Activated T-helper 1 cell treated with anti-CD3 and anti-CD28 coated beads, Interleukin-2, amount 50 U/mL, for 16 hours (primary cell): ENCODE data around the gene BHLHA15.

Experiments used
- DNase-seq, 2 donors: peaks; one replicate each; pipeline ENCODE4 v3.0.0-alpha.2; 2020; ENCODE audit warnings: low read depth in 1 of 2, low spot score in 1 of 2

BHLHA15 gene

GRCh38 chr7:98186452-98187137, 24.6 kb upstream of the BHLHA15 start:
- no peak for DNase-seq

- DNase-seq: no peak
These were observed 24.1 kb upstream of the BHLHA15 start for GRCh38 chr7:98187138-98187502.

GRCh38 chr7:98189559-98189958, 21.7 kb upstream of the BHLHA15 start:
- no peak for DNase-seq

DNA sequence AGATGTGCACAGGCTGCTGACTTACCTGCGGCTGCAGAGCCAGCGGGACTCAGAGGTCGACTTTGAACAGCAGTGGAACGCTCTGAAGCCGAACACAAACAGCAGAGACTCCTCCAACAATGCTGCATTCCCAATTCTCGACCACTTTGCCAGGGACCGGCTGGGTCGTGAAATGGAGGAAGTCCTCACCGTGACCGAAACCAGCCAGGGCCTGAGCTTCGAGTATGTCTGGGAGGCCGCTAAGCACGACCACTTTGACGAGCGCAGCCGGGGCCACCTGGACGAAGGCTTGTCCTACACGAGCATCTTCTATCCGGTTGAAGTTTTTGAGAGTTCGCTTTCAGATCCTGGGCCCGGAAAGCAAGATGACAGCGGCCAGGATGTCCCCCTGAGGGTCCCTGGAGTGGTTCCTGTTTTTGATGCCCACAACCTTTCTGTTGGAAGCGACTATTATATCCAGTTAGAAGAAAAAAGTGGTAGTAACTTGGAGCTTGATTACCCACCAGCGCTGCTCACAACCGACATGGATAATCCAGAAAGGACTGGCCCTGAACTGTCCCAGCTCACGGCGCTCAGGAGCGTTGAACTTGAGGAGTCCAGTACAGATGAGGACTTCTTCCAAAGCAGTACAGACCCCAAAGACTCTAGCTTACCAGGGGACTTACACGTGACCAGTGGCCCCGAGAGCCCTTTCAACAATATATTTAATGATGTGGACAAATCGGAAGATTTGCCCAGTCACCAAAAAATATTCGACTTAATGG, 19.4 kb upstream of the BHLHA15 start:
- no peak for DNase-seq

DNA sequence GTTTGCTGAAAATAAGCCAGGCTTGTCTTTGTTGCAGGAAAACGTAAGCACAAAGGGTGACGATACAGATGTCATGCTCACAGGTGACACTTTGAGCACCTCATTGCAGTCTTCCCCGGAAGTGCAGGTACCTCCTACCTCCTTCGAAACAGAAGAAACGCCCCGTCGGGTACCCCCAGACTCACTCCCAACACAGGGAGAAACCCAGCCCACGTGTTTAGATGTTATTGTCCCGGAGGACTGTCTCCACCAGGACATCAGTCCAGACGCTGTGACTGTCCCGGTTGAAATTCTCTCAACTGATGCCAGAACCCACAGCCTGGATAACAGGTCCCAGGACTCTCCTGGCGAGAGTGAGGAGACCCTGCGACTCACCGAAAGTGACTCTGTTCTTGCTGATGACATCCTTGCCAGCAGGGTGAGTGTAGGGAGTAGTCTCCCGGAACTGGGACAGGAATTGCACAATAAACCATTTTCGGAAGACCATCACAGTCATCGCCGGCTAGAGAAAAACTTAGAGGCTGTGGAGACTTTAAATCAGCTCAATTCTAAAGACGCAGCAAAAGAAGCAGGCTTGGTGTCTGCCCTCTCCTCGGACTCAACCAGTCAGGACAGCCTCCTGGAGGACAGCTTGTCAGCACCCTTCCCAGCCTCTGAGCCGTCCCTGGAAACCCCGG, 18.3 kb upstream of the BHLHA15 start:
- DNase-seq: no peak

- DNase-seq: no peak
These were observed 17.6 kb upstream of the BHLHA15 start for GRCh38 chr7:98193474-98194180.

- DNase-seq: no peak
These were observed 17.1 kb upstream of the BHLHA15 start for GRCh38 chr7:98194186-98194585.

DNA sequence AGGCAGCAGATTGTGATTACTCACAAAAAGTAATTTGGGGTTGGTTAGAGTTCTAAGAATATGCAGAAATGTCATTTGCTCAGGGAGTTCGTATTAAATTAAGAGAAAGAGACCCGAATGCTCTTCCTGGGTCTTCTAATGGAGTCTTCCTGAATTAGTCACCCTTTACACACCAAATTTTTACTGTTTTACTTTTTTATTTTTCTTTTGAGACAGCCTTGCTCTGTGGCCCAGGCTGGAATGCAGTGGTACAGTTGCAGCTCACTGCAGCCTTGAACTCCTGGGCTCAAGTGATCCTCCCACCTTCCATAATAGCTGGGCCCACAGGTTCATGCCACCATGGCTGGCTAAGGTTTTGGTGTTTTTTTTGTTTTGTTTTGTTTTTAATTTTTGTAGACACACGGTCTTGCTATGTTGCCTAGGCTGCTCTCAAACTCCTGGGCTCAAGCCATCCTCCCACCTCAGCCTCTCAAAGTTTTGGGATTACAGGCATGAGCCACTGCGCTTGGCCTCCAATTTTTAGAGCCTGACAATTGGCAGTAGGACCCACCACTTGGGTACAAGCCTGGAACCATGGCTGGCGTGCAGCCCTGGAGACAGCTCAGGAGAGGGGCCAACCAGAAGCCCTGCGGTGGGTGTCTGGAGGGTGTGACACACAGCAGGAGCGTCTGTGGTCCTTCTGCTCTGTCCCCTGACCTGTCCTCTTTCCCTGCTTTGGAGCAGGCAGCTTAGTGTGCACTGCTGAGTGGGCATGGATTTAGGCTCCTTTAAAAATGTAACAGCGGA, 16.4 kb upstream of the BHLHA15 start:
- DNase-seq: no peak

DNA sequence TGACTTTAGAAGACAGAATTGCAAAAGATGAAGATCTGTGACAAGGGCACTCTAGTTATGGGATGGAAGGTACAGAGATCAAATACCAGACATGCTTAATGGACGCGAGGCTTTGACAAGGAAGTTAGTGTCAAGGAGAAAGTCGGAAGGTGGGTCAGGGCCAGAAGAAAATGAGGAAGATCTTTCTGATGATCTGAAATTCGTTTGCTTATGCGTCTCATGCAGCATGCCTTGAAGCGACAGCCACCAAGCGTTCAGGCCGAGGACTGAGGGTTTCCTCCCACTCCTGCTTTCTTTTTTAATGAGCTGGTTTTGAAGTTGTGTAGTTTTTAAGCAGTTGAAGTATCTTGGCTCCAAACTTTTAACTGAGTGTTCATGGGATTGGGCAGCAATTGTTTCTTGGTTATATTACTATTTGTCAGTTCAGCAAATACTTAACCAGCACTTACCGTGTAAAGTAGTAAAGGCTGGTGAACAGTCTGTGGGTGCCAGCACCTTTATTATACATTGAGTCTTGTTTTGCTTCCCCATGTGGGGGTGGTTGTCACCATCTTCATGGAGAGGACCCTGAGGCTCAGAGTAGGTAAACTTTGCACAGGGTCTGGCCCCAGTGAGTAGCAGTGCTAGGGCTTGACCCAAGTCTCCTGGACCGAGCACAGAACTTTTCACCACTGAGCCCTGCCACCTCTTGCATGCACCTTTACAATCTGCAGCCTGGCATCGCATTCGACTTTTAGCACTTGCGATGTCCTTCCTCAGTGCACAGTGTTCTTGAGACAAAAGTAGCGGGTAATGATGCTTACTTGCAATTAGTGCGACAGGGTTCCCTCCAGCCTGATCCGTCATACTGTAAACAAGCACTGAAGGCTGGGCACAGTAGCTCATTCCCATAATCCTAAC, 14.3 kb upstream of the BHLHA15 start:
- DNase-seq: no peak

DNA sequence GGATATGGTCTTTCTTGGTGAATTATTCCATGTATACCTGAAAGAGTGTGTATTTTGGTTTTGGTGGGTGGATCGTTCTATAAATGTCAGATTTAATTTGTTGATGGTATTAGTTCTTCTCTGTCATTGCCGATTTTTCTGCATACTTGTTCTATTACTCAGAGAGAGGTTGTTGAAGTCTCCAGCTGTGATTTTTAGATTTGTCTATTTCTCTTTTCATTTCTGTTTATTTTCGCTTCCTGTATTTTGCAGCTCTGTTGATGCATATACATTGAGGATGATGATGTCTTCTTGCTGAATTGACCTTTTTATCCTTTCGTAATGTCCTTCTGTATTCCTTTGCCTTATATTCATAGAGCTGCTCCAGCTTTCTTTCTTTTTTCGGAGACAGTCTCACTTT, 12.1 kb upstream of the BHLHA15 start:
- DNase-seq: no peak

- no peak for DNase-seq
These were observed 10.9 kb upstream of the BHLHA15 start for GRCh38 chr7:98200364-98200763.

- peak in 1 of 2 donors; percentile 30 for DNase-seq
These were observed 8.7 kb upstream of the BHLHA15 start for GRCh38 chr7:98202367-98203195.

- no peak for DNase-seq
These were observed 7.8 kb upstream of the BHLHA15 start for GRCh38 chr7:98203261-98203963.

DNA sequence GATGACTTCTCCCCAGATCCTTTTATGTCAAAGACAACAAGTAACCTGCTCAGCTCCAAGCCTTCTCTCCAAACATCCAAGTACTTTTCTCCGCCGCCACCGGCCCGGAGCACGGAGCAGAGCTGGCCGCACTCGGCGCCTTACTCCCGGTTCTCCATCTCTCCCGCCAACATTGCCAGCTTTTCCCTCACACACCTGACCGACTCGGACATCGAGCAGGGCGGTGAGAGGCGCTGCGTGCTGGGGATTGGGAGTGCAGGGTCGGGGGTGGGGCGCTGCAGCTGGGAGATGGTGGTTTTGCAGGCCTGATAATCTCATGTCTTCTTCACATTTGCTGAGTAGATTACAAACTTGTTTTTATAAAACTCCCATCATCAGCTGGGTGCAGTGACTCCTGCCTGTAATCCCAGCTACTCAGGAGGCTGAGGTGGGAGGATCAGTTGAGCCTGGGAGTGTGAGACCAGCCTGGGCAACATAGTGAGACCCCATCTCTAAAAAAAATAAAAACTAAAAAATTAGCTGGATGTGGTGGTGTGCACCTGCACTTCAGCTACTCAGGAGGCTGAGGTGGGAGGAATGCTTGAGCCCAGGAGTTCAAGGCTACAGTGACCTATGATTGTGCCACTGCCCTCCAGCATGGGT, 7.2 kb upstream of the BHLHA15 start:
- DNase-seq: no peak

- DNase-seq: no peak
These were observed 6.6 kb upstream of the BHLHA15 start for GRCh38 chr7:98204670-98205069.

DNA sequence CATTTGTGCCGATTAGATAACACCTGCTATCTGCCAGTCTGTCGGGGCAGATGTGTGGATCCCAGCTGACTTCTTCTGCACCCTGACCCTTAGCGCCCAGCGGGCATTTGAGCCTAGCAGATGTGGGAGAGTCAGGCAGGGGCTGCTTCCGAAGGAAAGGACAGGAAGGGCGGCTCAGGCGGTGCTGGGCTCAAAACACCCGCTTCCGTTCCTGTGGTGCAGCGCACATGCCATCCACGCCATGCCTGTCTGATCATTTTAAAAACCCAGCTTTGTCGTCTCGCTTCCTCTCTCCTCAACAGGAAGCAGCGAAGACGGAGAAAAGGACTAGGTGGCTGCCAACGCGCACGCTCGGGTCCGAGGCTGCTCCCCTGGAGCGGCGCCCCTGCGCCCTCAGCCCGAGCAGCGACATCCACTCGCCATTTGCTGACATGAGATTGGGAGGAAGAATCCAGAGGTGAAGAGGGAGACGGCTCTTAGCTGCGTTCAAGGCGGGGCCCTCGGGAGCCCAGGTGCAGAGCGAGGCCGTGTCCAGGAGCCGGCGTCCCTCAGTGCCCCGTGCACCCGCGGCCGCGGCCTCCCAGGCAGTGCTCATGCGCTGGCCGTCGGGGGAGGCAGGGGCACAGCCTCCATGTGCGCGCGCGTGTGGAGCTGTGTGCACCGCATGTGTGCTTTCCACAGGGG, 5.9 kb upstream of the BHLHA15 start:
- no peak for DNase-seq
